PFSK-1 (cell line): ENCODE results near the gene GSE1.

Experiments used
- FOXP2 ChIP-seq: optimal IDR thresholded peaks from 2 replicates; pipeline ENCODE3; 2011; ENCODE audit warnings: borderline replicate concordance, control low read depth, inconsistent platforms; ENCODE audit not compliant: insufficient read depth; ENCODE audit errors: extremely low read length, extremely low read depth
- POLR2AphosphoS5 ChIP-seq: IDR thresholded peaks from 2 replicates; pipeline ENCODE4 v1.6.1; 2012; ENCODE audit warnings: low read depth, mild to moderate bottlenecking, control low read depth, low read length, moderate library complexity
- REST ChIP-seq, 2 experiments: IDR thresholded peaks; 2 replicates each; pipeline versions ENCODE4 v1.6.1 to v1.8.0; 2011 to 2012; ENCODE audit warnings: low read depth in 2 of 2, low read length in 2 of 2, control low read depth in 1 of 2, inconsistent platforms in 1 of 2, mild to moderate bottlenecking in 1 of 2, moderate library complexity in 1 of 2; ENCODE audit not compliant: insufficient read depth in 1 of 2
- SIN3A ChIP-seq: IDR thresholded peaks from 2 replicates; pipeline ENCODE4 v1.6.1; 2012; ENCODE audit warnings: mild to moderate bottlenecking, low read length, moderate library complexity, borderline replicate concordance; ENCODE audit not compliant: insufficient read depth
- TAF1 ChIP-seq: IDR thresholded peaks from 2 replicates; pipeline ENCODE4 v1.6.1; 2012; ENCODE audit warnings: low read length, control low read depth, borderline replicate concordance; ENCODE audit not compliant: insufficient read depth

- no peak for TF ChIP-seq POLR2AphosphoS5
- no peak for TF ChIP-seq REST (IDR thresholded peaks at IDR 0.05; ENCODE audit: insufficient read depth in 1 of 2, low read depth in 2 of 2, low read length in 2 of 2)
- TF ChIP-seq TAF1: no peak
- TF ChIP-seq FOXP2: no peak
- TF ChIP-seq SIN3A: no peak
Measured at GRCh38 chr16:85724936-85725335, 111.8 kb downstream of the GSE1 start.
